HG03521 (cell line): ENCODE data around the gene DGKD.

ENCODE experiments used
- ATAC-seq: cut with Tn5 transposase; IDR thresholded peaks from one replicate; pipeline ENCODE4 v1.9.1; 2021; ENCODE audit warnings: mild to moderate bottlenecking, moderate library complexity; ENCODE audit not compliant: unreplicated experiment

Gene DGKD

DNA sequence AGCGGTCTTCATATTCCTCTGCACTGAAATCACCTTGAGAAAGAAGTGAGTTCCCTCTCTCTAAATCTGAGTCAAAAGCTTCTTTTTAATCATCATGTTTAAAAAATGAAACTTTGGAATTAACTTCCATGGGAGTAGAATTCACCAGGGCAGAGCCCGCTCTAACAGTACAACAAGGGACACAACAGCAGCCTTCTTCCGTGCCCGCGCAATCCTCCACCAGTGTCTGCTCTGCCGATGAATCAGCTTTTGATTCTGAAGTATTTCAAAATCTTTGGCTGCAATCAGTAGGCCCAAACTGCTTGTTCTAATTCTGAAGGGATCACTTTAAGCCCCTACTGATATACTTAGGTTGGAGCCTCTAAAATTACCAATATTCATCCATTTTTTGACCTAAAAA lies 135.4 kb downstream of the DGKD start:
- ATAC-seq: no peak

DNA sequence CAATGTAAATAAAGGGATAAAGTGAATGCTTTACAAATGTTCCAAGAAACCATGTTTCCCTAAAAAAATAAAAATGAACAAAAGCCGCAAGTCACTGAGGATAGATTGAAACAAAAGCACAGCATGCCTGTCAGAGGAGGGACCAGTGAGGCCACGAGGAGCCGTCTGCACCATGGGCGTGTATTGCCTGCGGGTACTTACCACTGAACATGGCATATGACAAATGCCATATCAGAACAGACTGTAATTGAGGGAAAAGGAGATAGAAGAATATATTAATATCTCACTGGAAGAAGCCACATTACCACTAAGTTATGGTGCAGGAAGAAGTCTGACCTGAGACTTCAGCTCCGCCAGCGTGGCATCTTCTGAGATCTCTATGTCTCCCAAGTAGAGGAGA lies 136.5 kb downstream of the DGKD start:
- no peak for ATAC-seq

DNA sequence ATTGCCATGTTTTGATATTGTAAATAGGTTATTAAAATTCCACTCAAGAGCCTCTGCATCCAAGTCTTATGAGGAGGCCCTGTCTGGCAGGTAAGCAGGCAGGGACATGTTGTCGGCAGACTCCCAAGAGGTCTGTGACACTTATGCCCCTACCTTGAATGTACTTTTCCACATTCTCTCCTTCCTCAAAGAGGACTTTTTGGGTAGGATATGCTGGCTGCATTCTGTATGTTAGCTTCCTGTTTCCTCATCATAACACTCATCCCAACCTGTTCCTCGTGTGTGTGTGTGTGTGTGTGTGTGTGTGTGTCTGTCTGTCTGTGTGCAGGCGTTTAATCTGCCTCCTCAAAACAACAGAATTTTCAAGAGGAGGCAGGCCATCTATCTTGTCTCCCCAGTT lies 137.0 kb downstream of the DGKD start:
- ATAC-seq: no peak

DNA sequence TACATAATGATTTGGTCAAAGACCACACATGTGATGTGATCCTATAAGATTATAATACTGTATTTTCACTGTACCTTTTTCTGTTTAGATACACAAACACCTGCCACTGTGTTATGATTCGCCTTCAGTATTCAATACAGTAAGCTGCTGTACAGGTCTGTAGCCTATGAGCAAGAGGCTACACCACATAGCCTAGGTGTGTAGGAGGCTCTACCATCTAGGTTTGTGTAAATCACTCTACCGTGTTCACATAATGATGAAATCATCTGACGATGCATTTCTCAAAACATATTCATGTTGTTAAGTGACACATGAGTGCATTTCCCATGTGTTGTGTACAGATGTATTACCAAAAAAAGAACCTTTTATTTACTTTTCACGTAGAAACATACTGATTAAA lies 137.8 kb downstream of the DGKD start:
- no peak for ATAC-seq

DNA sequence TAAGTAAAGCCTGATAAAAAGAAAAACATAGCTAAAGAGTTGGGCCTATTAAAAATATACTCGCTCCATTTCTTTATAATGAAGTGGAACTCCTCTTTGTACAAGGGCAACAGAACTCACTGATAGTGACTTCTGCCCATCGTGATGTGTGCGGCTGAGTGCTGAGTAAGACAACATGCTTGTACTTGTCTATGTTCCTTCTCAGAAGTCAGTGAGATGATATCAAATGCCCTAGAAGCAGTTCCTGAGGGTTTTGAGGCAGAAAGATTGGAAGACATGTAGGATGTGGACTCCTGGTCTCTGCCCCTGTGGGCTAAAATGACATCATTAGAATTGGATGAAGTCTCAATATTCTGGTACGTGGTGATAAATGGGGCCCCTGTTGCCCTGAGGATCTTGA lies 138.5 kb downstream of the DGKD start:
- no peak for ATAC-seq

DNA sequence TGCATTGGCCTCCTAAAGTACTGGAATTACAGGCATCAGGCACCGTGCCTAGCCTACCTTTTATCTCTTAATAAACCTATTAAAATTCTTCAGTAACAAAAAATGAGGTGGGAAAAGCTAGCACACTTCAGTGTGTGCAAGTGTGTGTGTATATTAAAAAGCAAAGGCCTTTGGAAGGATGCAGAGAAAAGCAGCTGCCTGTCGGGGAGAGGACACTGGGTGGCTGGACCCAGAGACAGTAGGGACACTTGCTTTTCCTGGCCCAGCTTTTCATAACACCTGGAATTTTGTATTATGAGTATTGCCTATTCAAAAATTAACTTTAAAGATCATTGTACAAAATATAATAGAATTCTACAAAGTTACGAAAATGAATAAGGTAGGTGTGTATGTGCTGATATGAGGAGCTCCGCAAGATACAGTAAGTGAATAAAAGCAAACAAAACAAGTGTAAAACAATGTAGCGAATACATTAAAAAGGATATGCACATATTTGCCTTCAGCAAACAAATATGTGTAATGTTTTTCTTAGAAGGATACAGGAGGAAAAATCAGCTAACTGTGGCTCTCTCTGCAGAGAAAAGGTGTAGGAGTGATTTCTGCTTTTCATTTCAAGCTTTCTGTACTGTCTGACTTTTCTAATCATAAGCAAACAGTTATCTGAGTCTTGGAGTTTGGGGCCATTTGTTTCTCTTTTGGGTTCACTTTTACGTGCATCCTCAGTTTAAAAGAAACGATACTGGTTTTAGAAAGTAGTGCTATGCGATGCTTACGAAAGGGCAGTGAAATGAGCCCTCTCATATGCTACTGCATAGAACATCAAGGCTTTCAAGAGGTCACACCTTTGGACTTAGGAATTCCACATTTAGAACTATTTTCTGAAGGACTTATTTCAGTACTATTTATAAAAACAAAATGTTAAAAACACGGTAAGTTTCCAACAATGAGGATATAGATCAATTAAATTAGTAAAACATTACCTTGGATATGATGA lies 141.5 kb downstream of the DGKD start:
- no peak for ATAC-seq

DNA sequence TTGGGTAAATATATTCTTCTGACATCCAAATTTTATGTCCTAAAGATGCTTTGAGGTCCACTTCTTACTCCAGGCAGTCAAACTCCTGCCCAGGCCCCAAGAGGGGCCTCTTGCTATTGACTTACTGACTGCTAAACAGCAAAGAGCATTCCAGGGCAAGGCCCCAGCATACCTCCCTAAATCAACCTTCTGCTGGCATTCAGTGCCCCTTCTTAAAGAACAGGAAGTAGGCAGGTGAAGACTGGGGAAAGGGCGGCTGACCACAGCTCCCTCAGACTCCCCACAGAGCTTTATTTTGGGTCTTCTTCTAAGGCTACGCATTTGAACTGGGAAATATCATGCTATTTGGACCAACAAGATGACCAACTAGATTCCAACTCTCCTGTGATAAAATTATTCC lies 143.4 kb downstream of the DGKD start:
- no peak for ATAC-seq

DNA sequence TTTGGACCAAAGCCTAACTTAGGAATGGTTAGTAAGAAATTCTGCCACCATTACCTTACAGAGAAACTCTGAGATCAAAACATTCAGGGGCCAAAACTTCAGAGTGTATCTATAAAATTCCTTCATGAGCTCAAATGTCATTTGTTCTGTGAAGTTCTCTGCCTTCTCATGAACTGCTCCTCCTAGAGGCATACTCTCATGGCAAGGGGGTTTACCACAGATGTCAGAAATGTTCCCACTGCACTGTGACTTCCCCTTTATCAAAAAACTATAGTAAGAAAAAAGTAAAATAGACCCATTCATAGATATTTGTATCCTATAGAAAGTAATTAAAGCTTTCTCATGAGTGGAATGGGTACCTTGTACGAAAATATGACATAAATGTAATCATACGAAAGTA lies 143.8 kb downstream of the DGKD start:
- no peak for ATAC-seq

DNA sequence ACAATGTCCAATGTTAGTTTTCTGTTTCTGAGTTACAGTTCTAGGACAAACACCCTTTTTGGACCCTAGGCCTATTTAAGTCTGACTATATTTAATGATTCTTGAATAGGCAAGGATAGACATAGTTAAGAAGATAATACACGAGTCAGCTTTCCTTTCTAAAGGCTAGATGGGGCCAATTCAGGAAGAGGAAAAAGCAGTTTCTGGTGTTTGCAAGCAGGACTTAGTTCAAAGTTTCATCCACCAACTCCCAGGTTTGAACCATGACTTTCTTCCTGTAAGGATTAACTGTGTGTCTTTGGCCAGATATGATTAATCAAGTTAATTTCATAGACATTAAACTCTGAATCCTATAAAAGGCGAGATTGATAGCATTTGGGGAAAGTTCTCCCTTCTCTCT lies 145.6 kb downstream of the DGKD start:
- ATAC-seq: no peak

DNA sequence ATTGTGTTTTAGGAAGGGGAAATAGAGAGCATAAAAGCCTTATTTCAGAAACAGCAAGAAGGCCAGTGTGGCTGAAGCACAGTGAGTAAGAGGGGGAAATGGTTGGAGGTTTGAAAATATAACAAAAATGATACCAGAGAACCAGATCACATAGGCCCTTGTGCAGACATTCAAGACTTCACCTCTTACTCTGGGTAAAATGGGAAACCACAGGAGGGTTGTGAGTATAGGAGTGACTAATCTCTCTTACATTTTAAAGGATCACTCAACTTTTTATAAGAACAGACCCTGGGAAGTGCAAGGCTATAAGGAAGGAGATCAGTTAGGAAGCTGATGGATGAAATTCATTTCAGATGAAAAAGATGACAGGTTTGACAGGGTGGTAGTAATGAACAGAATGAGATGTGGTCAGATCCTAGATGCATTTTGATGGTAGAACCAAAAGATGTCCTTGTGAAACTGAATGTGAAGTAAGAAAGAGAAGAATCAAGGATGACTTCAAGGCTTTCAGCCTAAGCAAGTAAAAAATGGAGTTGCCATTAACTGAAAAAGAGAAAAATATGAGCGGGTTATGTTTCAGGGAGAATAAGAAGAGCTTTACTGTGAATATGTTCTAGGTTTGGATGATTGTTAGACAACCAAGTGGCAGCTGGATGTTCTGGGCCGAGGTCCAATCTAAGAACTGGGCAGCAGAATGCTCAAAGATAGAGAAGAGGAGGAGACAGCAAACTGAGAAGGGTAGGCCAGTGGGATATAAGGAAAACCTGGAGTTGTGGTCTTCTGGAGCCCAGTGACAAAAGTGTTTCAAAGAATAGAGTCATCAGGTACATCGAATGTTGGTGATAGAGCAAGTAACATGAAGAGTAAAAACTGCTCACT lies 147.1 kb downstream of the DGKD start:
- no peak for ATAC-seq

DNA sequence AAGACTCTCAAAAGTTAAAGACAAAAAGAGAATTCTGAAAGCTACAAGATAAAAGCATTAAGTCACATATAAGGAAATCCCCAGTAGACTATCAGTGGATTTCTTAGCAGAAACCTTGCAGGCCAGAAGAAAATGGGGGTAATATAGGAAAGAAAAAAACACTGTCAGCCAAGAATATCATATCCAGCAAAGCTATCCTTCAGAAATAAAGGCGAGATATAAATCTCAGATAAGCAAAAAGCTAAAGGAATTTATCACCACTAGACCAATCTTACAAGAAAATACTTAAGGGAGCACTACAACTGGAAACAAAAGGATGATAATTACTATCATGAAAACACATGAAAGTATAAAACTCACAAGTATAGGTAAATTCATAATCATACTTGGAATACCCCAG lies 149.2 kb downstream of the DGKD start:
- ATAC-seq: no peak

DNA sequence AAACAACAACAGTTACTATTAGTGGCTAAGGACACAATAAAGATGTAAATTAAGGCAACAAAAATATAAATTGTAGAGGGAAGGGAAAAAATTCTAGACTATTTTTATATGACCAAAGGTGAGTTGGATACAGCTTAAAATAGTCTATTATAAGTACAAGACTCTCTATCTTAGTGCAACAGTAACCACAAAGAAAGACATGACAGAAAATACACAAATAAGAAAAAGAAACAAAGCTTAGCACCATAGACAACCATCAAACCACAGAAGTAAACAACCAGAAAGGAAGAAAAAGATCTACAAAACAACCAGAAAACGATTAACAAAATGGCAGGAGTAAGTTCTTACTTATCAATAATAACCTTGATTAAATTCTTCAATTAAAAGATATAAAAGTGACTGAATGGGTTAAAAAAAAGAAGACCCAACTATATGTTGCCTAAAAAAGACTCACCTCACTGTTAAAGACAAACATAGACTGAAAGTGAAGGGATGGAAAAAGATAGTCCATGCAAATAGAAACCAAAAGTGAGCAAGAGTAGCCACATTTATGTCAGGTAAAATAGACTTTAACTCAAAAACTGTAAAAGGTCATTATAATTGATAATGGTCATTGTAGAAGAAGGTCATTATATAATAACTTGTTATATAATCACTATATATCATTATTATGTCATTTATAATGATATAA lies 149.8 kb downstream of the DGKD start:
- ATAC-seq: peak; percentile 52

DNA sequence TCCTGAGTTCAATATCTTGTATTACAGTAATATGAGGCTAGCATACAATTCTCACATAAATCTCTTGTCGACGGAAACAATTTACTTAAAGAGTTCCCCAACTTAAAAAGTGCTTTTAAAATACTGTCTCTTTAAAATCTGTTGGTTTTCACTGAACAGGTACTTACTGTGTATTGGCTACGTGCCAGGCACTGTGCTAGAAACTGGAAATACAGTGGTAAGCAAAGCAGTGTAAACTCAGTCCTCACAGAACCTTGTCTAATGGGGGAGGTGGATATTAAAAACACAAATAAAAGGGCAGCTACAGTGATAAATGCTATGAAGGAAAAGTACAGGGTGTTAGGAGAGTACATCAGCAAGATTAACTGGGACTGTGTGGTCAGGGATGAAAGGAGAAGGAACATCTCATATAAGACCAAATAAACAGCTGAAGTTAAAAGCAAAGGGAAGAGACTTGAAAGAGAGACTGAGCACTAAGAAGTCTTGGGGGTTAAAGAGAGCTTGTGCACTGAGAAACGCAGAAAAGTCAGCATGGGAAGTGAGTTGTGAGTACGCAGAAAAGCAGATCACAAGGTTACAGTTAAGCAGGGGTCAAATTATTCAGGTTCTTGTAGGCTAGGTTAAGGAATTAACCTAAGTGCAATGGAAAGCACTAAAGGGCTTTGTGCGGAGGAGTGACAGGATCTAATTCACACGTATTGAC lies 159.8 kb downstream of the DGKD start:
- no peak for ATAC-seq

DNA sequence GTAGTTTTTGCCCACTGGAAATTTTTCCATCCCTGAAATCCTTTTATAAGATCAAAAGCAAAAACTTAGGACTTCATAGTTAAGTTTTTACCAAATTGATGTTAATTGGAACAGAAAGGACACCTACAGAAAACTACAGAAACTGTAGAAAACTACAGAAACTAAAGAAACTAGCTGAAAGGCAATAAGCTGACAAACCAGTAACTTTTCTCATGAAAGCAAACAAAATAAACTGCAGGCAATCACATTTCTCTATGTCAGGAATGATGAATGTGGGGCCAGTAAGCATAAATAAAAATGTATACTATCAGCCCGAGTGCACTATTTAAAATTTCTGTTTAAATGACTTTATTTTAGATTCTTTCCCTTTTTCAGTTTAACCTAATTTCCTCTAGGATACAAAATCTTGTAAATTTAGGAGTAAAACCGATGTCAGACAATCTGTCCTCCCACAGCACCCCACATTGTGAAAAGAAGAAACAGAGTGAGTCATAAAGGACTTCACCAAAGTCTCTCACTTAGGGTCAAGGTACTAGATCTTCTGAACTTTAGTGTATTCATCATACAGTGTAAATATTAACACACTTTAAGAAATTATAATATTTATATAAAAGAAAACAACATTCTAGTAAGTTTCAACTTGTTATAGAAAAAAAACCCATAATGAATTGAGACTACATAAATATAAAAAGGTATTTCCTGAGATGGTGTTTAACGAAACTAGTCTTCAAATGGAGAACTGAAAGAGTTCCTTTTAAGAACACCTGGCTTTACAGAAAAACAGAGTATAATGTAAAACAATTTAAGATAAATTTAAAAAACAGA lies 165.7 kb downstream of the DGKD start:
- peak; percentile 89 for ATAC-seq
